Right lobe of liver (tissue), 4 donors: ENCODE results near the gene ARL8B.
"Not testable (repeated sequence)": the region's sequence is repeated elsewhere in the genome, so short reads cannot be mapped to it uniquely, and the experiment has no call there.

Experiments used
- POLR2A ChIP-seq: fragments of 450-650 bp; IDR thresholded peaks from one replicate; pipeline ENCODE4 v1.6.1; 2017; ENCODE audit warnings: antibody characterized with exemption, mild to moderate bottlenecking
- TF ChIP-seq, protein P1 (sequence below), 4 donors: fragments of 200-600 bp in 3 of 4; fragments of 450-650 bp in 1 of 4; IDR thresholded peaks; one replicate each; pipeline versions ENCODE4 v1.5.1 to v1.8.0; 2016 to 2022; ENCODE audit warnings: antibody characterized with exemption in 4 of 4, mild to moderate bottlenecking in 2 of 4
- donor health status: DM: no; HTN: no; CAD: no.
- donor health status: DM: no; HTN: no; CAD: no.
- donor health status: DM: no; HTN: yes; CAD: no.

DNA sequence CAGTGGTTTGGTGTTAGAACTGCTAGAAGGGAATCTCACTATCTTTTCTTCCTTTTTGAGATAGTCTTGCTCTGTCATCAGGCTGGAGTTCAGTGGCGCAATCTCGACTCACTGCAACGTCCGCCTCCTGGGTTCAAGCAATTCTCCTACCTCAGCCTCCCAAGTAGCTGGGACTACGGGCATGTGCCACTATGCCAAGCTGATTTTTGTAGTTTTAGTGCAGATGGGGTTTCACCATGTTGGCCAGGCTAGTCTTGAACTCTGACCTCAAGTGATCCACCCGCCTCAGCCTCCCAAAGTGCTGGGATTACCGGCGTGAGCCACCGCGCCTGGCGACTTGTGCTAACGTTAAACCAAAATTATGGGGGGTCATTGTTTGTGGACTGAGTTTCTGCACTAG lies 61.6 kb downstream of the ARL8B start:
- TF ChIP-seq, protein P1, sequence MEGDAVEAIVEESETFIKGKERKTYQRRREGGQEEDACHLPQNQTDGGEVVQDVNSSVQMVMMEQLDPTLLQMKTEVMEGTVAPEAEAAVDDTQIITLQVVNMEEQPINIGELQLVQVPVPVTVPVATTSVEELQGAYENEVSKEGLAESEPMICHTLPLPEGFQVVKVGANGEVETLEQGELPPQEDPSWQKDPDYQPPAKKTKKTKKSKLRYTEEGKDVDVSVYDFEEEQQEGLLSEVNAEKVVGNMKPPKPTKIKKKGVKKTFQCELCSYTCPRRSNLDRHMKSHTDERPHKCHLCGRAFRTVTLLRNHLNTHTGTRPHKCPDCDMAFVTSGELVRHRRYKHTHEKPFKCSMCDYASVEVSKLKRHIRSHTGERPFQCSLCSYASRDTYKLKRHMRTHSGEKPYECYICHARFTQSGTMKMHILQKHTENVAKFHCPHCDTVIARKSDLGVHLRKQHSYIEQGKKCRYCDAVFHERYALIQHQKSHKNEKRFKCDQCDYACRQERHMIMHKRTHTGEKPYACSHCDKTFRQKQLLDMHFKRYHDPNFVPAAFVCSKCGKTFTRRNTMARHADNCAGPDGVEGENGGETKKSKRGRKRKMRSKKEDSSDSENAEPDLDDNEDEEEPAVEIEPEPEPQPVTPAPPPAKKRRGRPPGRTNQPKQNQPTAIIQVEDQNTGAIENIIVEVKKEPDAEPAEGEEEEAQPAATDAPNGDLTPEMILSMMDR (IDR thresholded peaks at IDR 0.05) = not testable (repeated sequence)
- not testable (repeated sequence) for TF ChIP-seq POLR2A
